ENCODE results near the gene ASXL1. TPM values are rescaled to one million over a fixed set of nuclear protein-coding genes. Genes with fewer than 3 reads are reported as not detected.
"Not testable (repeated sequence)": the region's sequence is repeated elsewhere in the genome, so short reads cannot be mapped to it uniquely, and the experiment has no call there.

Gene ASXL1
- polyA plus RNA-seq, 1 donor = 42.1 TPM

- no peak for DNase-seq
Measured at GRCh38 chr20:32455171-32455900, 97.2 kb downstream of the ASXL1 start.

DNA sequence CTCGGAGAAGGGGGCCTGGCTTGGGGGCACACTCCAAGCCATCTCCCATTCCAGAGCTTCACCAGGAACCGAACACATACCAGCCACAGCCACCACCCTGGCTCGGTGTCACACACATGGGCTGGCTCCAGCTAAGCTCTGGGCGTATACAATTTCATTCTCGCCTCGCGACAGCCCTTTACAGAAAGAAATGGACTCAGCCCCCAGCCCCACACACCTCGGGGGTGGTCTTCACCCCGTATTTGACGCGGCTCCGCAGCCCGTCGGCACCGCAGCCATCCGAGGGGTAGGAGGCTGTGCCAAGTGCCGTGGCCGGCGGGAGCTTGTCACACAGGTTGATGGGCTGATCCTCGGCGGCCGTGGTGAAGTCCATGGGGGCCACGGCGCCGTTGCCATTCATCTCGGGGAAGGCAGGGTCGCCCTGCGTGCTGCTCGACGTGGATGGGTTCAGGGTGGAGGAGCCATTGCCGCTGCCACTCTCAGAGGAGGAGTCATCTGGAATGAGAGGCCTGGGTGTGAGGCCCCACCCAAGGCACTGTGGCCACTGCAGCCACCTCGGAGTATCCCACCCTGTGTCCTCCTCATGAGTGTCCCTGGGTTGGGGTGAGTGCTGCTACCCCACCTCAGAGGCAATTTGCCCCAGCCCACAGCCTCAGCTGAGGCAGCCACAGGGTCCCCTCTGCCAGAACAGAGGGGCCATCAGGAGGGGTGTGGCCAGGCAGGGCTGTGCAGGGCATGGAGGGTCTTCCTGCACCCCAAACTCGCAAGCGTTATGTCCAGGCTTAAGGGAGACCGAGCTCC, 98.0 kb downstream of the ASXL1 start:
- no peak for DNase-seq

- DNase-seq = no peak
Measured at GRCh38 chr20:32456869-32457478, 98.8 kb downstream of the ASXL1 start.

DNA sequence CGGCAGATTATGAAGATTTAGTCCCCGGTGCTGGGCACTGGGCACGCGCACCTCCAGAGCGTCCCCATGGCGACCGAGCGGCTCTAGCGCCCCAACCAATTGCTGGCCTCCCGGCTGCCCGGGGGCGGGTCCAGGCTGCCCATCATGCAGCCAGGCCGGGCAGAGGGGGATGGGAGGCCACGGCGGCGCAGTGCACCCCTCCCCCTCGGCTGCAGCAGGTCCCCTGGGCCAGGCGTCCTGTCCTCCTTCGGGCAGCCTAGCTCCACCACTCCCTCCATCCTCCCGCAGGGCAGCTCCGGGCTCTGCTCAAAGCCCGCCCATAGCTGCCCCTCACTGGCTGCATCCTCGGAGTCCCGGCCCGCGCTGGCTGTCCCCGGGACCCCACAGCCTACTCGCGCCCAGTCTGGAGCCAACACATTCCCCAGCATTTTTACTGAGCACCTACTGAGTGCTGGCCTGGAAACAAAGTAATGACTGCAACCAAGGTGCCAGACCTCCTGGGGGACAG, 99.4 kb downstream of the ASXL1 start:
- DNase-seq = peak; percentile 59

- no peak for DNase-seq
Measured at GRCh38 chr20:32458061-32458836, 100.1 kb downstream of the ASXL1 start.

GRCh38 chr20:32458837-32459220, 100.7 kb downstream of the ASXL1 start:
- no peak for DNase-seq

DNA sequence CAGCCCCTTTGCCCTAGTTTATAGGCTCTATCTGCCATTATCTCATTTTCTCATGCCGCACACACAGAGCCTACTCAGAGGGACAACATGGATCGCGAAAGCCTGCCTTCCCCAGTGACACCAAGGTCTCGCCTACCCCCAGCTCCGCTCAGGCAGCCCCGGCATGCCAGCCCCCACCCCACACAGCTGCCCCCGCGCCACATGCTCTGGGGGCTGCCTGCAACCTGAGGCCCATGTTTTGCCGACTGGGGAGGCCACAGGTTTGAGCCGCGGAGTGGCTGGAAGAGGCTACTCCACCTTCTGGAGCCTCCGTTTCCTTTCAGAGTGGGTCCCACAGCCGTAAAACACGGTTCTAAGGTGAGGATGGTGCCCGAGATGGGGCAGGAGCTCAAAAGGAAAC, 102.1 kb downstream of the ASXL1 start:
- no peak for DNase-seq

DNA sequence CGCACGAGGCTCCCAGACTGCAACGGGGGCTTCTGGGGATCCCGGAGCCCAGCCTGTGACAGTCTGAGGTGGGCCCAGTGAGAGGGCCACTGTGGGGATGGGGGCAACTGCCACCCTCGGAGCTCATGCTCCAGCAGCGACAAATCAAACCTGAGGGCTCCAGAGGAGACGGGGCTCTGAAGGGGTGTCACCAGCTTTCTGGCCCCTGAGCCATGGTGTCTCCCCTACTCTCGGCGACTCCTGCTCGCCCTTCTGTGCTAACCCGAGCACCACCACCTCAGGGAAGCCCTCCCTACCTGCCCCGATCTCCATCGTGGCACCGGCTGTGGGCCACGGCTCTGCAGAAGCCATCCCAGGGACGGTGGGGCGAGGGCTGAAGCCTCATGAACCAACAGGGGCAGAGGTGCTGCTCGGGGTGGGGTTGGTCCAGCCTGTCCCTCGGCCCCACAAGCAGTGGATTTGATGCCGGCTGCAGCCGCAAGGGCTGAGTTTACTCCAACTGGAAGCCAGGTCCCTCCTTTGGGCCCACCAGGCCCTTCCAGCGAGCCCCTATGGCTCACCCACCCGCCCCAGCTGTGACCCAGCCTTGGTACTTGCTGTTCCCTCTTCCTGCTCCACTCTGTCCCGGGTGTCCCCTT, 102.7 kb downstream of the ASXL1 start:
- DNase-seq = no peak

DNA sequence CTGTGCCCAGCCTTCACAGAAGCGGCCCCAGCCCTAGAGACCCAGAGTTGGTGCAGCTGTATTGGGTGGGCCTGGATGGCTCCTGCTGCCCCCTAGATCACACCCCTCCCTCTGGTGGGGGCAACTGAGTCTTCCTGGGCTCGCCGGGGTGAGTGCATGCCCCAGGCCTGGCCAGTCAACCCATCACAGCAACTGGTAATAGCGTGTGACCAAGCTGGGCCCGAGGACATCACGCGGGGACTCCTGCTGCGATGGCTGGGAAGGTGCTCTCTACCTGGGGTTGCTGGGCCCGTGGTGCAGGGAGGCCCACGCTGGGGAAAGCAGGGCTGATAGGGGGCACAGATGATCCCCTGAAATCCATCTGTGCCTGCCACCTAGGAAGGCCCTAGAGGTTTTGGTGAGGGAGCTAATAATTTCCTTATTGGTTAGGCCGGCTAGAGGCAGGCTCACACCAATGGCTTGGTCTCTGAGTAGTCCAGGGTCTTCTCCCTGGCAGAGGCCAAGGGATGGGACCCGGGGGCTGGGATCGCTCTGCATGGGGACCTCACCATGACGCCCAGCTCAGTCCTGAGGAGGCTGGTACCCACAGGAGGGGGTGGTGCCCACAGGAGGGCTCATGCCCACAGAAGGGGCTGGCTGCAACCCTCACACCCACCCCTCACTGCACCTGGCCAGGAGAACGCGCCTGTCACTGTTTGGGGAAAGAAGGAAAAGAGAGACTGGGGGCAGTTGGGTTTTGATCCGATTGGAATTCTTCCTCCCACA, 103.9 kb downstream of the ASXL1 start:
- DNase-seq = no peak

DNA sequence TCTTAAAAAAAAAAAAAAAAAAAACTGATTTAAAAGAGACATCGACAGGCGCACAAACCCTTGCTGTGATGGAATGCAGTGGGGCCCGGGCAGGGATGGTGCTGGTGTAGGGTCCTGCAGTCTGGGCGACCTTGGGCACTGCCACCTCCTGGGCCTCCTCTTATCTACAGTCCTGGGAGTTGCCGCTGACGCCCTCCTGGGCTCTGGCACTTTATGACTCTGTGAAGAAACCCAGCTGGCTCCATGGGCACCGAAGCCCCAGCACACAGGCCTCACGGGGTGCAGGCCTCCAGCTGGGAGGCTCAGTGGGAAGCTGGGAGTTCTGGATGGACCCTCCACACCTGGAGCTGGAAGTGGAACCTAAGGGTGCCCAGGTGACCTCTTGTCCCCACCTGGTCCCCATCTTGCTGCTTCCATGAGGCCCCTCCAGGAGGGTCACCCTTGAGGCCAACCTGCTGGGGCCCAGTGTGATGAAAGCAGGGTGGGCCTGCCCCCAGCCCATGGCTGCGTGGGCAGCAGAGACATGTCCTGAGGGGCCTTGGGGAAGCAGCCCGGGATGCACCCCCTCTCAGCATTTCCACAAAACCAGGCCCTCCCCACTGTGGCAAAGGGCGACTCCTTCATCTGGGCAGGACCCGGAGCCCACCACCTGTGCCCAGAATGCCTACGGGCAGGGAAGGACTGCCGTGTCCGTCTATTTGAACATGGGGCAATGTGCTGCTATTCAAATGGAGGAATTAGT, 104.9 kb downstream of the ASXL1 start:
- DNase-seq = no peak

DNA sequence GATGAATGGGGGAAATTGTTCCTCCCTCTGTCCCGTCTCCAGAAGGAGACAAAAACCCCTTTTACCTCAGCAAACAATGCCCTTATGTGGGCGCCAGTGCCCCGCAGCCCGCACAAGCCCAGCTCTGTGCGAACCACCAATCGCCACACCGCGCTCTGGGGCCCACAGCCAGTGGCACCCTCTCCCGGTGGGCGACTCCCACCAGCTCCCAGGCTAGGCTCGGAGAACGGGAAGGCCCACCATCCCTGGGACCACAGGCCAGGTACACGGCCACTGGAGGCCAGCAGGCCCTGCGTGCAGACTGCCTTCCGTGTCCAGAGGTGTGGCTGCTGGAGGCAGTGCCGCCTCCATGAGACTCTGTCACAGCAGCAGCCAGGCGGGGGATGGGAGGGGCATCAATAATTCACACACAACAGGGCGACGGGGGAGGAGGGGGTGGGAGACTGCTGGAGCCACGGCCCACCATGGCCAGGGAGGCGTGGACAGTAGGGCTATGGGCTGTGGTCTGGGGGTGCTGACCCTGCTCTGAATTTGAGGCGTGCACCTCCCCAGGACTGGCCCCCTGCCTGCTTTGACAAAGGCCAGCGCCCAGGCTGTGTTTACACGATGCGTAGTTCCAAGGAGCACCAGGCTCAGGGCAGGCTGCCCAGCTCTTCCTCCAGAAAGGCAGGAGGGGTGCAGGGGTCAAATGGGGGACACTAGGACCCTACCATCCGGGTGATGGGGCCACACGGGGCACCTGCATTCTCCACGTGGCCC, 105.7 kb downstream of the ASXL1 start:
- DNase-seq = no peak

GRCh38 chr20:32464401-32465091, 106.4 kb downstream of the ASXL1 start:
- no peak for DNase-seq

DNA sequence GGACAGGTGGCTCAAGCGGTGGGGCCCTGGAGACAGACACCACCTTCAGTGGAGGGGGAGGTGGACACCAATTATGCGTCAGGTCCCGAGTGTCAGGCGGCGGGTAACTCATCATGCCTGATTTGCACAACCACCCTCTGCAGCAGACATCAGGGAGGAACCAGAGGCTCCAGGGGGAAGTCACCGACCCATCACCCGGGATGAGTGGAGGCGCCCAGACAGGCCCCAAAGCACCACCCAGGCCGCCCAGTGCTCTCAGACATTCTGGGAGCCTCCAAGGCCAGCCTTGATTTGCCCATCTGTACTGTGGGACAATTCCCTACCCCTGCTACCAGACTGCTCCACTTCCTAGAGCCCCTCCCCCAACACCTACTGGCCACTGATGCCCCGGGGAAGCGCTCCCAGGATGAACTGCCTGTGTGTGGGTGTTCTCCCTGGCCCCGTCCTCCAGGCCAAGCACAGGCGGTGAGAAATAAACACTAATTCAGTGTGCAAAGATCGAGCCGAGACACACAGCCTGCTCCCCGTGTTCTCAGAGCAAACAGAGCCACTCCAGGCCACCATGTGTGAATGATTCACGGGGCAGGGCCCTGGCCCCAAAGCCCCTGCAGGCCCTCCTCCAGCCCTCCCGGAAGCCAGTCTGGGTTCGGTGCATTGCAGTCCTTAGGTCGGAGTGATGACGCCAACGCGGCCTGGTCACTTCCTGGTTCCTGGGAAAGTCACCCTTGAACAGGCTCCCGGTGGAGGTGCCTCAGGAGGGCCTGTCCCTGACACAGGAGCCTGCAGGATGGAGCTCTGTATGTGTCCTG, 107.2 kb downstream of the ASXL1 start:
- no peak for DNase-seq

DNA sequence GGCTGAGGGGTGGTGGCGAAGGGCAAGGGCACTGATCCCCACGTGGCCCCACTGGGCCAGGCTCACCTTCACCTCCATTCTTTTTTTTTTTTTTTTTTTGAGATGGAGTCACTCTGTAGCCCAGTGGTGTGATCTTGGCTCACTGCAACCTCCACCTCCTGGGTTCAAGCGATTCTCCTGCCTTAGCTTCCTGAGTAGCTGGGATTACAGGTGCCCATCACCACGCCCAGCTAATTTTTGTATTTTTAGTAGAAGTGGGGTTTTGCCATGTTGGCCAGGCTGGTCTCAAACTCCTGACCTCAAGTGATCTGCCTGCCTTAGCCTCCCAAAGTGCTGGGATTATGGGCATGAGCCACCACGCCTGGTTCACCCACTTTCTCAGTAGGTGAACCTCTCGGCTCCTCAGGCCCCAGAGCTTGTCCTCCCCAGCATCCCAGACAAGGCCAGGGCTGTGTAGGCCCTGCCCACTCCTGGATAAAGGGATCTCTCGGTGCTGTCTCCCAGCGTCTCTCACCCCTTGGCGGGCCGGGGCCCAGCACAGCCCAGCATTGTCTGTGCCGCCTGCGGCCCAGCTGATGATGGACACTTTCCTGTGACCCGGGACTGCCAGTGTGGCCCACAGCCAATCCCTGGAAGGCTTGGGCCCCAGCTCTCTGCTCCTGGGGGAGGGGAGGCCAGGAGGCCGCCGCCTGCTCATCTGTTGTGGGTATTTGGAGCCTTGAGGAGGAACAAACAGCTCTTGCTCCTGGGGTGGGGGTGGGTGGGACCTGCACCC, 108.0 kb downstream of the ASXL1 start:
- not testable (repeated sequence) for DNase-seq

DNA sequence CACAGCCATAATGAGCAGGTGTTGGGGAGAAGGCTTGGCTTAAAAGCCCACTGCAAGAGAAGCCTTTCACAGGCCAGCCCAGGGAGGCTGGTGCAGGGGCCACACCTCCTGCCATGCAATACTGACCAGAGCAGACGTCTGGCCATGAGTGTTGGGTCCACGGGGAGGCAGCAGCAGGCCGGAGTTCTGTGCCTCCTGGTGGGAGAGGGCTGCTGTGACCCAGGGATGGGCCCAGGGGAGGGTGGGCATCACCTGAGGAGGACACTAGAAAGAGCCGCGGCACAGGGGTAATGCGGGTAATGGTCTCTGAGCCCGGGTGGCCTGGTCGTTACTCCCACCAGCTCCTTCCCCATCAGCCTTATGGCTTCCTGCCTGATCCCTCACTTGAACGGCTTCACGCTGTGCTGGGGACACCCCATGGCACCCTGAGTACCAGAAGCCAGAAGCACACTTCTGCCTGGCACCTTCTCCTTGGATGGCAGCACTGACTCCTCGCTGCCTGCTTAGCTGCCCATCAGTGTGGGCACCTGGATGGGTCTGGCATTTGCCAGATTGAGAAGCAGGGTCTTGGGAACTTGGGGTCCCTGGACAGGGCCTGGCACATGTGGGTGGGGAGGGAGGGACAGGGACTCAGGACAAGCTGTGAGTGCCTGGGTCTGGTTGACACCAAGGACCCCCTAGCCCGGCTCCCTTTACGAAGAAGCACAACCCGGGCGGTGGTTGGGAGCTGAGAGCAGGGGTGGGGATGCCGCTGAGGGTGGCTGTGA, 108.8 kb downstream of the ASXL1 start:
- no peak for DNase-seq

DNA sequence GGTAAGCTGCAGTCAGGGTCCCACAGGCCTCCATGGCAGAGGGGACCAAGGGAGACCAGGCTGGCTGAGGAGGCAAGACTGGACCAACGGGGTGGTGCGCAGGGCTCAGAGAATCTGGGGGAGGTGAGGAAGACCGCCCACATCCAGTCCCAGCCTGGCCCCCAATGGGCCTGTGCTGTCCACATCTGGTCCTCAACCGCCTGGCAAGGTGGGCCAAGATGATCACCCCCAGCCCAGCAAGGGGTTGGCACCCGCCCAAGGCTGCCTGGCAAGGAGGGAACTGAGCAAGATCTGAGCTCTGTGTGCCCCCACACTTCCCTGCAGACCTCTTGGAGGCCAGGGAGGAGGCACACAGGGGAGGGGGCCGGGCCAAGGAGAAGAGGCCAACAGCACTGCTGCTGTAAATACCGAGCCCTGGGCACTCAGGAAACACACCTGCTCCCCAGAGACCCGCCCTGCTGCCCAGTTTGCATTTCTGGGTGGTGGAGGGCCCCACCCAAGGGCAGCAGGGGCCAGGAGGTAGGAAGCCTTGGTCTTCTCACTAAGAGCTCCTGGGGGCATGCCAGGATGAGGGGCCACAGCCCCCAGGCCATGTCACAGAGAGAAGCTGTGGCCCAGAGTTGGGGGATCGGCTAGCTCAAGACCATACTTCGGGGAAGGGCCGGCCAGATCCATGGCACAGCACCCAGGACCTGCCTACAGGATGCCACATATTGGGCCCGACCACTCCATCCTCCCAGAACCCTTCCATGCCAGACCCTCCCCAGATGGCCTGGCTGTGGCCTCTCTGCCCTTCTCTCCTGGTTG, 109.6 kb downstream of the ASXL1 start:
- no peak for DNase-seq

Data from hindlimb muscle (tissue), 1 donor.